Measurements from ENCODE around the gene KLK14.

The KLK14 gene

DNA sequence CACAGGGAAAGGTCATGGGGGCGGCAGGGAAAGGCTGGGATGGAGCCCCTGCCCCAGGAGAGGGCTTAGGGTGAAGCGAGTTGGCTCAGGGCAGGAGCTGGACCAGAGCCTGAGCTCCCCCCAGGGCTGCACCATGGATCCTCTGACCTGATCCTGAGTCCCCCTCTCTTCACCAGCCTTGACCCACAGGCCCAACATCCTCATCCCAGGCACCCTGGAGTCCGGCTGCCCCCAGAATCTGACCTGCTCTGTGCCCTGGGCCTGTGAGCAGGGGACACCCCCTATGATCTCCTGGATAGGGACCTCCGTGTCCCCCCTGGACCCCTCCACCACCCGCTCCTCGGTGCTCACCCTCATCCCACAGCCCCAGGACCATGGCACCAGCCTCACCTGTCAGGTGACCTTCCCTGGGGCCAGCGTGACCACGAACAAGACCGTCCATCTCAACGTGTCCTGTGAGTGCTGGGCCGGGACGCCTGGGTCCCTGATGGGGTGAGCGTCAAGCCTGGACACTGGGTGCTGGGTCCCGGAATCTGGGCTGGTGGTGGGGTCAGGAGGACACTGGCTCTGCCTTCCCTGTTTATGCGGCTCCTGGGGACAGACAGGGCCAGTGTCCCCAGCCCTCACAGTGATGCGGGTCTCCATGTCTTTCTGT lies 42.9 kb upstream of the KLK14 start:
- DNase-seq (ENCODE audit: low spot score) = no peak
- ChIA-PET CTCF (no interaction called here), POLR2A (ENCODE audit: low non-redundant PET) (no interaction called here)
- TF ChIP-seq, protein P1, sequence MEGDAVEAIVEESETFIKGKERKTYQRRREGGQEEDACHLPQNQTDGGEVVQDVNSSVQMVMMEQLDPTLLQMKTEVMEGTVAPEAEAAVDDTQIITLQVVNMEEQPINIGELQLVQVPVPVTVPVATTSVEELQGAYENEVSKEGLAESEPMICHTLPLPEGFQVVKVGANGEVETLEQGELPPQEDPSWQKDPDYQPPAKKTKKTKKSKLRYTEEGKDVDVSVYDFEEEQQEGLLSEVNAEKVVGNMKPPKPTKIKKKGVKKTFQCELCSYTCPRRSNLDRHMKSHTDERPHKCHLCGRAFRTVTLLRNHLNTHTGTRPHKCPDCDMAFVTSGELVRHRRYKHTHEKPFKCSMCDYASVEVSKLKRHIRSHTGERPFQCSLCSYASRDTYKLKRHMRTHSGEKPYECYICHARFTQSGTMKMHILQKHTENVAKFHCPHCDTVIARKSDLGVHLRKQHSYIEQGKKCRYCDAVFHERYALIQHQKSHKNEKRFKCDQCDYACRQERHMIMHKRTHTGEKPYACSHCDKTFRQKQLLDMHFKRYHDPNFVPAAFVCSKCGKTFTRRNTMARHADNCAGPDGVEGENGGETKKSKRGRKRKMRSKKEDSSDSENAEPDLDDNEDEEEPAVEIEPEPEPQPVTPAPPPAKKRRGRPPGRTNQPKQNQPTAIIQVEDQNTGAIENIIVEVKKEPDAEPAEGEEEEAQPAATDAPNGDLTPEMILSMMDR (conservative IDR thresholded peaks at IDR 0.05; ENCODE audit: low read depth) = no peak
- H3K27ac ChIP-seq = no peak overlapping the region

DNA sequence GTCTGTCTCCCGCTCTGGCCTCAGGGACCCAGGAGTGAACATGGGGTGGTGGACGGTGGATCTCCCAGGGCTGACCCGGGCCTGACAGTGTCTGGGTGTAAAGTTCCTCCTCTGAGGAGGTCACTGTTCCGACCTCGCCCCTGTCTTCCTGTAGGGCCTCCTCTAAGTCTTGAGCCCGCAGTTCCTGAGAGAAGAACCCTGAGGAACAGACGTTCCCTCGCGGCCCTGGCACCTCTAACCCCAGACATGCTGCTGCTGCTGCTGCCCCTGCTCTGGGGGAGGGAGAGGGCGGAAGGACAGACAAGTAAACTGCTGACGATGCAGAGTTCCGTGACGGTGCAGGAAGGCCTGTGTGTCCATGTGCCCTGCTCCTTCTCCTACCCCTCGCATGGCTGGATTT lies 42.0 kb upstream of the KLK14 start, which contains the start of gene SIGLEC9:
SIGLEC9 (plus strand) TSS at position 178 of the 400 bp plus-strand sequence; CDS start at position 247, 69 bp downstream.
- ChIA-PET CTCF (no interaction called here), POLR2A (ENCODE audit: low non-redundant PET) (no interaction called here)
- no peak within 1 kb of the TSS for H3K27ac ChIP-seq
- TF ChIP-seq, protein P1 (conservative IDR thresholded peaks at IDR 0.05; ENCODE audit: low read depth) = no peak
- DNase-seq (ENCODE audit: low spot score) = no peak

DNA sequence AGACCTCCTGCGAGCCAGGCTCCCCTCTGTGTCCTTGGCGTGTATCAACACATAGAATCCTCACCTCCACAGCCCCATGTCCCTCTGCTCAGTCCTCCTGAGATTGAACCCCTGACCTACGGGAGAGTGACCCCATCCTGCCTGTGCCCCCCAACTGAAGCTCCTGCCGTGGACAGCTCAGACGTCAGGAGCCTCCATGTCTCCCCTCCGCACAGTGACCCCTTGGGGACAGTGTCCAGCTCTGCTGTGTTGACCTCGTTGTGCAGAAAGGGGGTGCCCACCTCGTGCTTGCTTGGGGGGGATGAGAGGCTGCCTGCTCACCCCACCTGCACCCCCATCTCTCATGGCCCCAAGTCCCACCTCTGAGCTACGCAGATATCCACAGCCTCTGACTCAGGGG lies 41.5 kb upstream of the KLK14 start:
- DNase-seq (ENCODE audit: low spot score) = no peak
- POLR2A ChIA-PET (ENCODE audit: low non-redundant PET) = no interaction called here
- TF ChIP-seq, protein P1 (conservative IDR thresholded peaks at IDR 0.05; ENCODE audit: low read depth) = no peak
- H3K27ac ChIP-seq = no peak overlapping the region
- CTCF ChIA-PET = no interaction called here

DNA sequence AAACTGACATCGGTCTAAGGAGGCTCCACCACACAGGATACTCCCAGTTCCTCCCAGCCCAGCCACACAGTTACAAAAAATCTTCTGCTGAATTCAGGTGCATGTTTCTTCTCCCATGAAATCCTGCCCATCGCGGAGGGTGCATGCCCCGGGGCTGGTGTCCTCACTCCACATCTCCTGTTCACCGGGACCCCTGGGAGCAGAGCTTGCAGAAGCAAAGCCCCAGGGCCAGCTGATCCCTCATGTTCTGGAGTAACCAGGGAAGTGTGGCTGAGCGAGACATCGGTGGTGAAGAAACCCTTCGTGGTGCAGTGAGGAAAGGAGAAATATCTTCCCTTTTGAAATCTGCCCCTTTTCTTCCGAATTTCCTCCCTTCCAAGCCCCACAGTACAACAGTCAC lies 41.1 kb upstream of the KLK14 start:
- CTCF ChIA-PET = no interaction called here
- DNase-seq (ENCODE audit: low spot score) = no peak

DNA sequence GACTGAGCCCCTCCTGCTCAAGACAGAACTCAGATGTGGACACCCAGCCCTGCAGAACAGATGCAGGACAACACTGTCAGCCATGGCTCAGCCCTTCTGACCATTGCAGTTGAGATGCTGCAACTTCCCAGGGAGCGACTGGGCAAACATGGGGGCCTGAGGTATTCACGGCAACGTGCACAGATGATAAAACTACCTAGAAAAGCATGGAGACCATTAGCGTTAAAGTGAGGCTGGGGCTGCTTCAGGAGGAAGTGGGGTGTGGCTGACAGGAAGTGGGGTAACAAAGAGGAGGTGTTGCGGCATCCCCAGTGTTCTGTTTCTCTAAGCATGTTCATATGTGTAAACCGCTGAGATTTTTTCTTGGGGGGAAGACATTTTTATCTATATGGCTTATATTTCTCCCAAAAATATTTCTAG lies 40.7 kb upstream of the KLK14 start:
- no peak for DNase-seq (ENCODE audit: low spot score)
- TF ChIP-seq, protein P1 (conservative IDR thresholded peaks at IDR 0.05; ENCODE audit: low read depth) = no peak
- POLR2A ChIA-PET (ENCODE audit: low non-redundant PET) = no interaction called here
- no peak overlapping the region for H3K27ac ChIP-seq
- CTCF ChIA-PET = no interaction called here

More for the DNA sequence above, 41.1 kb upstream of the KLK14 start:
- POLR2A ChIA-PET (ENCODE audit: low non-redundant PET) = no interaction called here
- TF ChIP-seq, protein P1 (conservative IDR thresholded peaks at IDR 0.05; ENCODE audit: low read depth) = no peak
- H3K27ac ChIP-seq = no peak overlapping the region

DNA sequence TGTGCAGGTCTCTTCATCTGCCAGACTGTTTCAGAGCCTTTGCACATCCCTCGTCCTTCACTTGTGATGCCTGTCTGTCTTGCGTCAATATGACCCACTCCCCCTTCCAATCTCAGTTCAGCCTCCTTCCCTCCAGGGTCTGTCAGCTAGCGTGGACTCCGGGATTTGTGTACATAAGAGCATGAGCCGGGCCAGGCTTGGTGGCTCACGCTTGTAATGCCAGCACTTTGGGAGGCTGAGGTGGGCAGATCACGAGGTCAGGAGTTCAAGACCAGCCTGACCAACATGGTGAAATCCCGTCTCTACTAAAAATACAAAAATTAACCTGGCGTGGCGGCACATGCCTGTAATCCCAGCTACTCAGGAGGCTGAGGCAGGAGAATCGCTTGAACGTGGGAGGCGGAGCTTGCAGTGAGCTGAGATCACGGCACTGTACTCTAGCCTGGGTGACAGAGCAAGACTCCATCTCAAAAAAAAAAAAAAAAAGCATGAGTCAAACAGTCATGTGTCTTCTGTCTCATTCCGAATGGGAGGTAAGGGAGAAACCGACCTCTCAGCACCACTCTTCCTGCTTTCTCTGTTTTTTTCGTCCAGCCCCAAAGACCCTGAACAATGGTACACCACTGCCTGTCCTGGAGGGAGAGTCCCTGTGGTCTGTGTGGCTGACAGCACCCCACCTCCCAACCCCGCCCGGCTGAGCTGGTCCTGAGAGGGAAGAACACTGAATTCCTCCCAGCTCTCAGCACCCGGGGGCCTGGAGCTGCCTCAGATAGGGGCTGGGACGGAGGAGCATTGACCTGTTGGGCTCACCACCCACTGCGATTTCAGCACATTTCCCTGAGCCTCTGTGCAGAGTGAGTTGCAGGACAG lies 39.7 kb upstream of the KLK14 start:
- H3K27ac ChIP-seq = no peak overlapping the region
- POLR2A ChIA-PET (ENCODE audit: low non-redundant PET) = no interaction called here
- CTCF ChIA-PET = no interaction called here
- no peak for DNase-seq (ENCODE audit: low spot score)
- TF ChIP-seq, protein P1 (conservative IDR thresholded peaks at IDR 0.05; ENCODE audit: low read depth) = no peak

Measured in RWPE1 (cell line).